Neural progenitor cell (in vitro differentiated cells): ENCODE measurements around the gene FHL3. TPM values are rescaled to one million over a fixed set of nuclear protein-coding genes. Genes with fewer than 3 reads are reported as not detected.

ENCODE experiments used
- DNase-seq: peaks from one replicate; pipeline ENCODE4 v3.0.0-alpha.2; 2016; ENCODE audit warnings: low spot score
- H2AFZ ChIP-seq: fragments of 200-600 bp; sonication (generic); replicated peaks from 2 replicates; pipeline ENCODE4 v1.6.1; 2016; ENCODE audit warnings: antibody characterized with exemption
- H3F3A ChIP-seq: fragments of 200-600 bp; sonication (generic); 2 replicates; pipeline ENCODE4 v1.6.1; 2016; ENCODE audit warnings: antibody characterized with exemption, low read depth
- H3K27ac ChIP-seq: fragments of 200-600 bp; sonication (generic); 2 replicates; pipeline ENCODE4 v1.5.1; 2016; ENCODE audit warnings: mild to moderate bottlenecking
- H3K27me3 ChIP-seq: fragments of 200-600 bp; sonication (generic); 2 replicates; pipeline ENCODE4 v1.6.1; 2016; ENCODE audit warnings: mild to moderate bottlenecking, moderate library complexity
- H3K36me3 ChIP-seq: fragments of 200-600 bp; sonication (generic); 2 replicates; pipeline ENCODE4 v1.5.1; 2016
- H3K4me1 ChIP-seq: fragments of 200-600 bp; sonication (generic); 2 replicates; pipeline ENCODE4 v1.6.1; 2016; ENCODE audit warnings: mixed run types
- H3K4me2 ChIP-seq: fragments of 200-600 bp; sonication (generic); 2 replicates; pipeline ENCODE4 v1.6.1; 2016
- H3K4me3 ChIP-seq: fragments of 200-600 bp; sonication (generic); 2 replicates; pipeline ENCODE4 v1.5.1; 2016
- H3K79me2 ChIP-seq: fragments of 200-600 bp; sonication (generic); 2 replicates; pipeline ENCODE4 v1.6.1; 2016; ENCODE audit warnings: low read depth
- H3K9ac ChIP-seq: fragments of 200-600 bp; sonication (generic); 2 replicates; pipeline ENCODE4 v1.6.1; 2016
- H3K9me3 ChIP-seq: fragments of 200-600 bp; sonication (generic); 2 replicates; pipeline ENCODE4 v1.5.1; 2016; ENCODE audit warnings: low read depth
- H4K20me1 ChIP-seq: fragments of 200-600 bp; sonication (generic); 2 replicates; pipeline ENCODE4 v1.6.1; 2016; ENCODE audit warnings: low read depth
- H3K27ac Mint-ChIP-seq: 3 replicates; pipeline ENCODE4 v1.8.0; 2021; ENCODE audit warnings: mixed read lengths
- H3K27me3 Mint-ChIP-seq: 2 replicates; pipeline ENCODE4 v1.8.0; 2022; ENCODE audit warnings: low read depth, mild to moderate bottlenecking, inconsistent platforms, moderate library complexity, mixed read lengths; ENCODE audit not compliant: insufficient read depth
- H3K36me3 Mint-ChIP-seq: 3 replicates; pipeline ENCODE4 v1.8.0; 2021; ENCODE audit warnings: mixed read lengths
- H3K4me1 Mint-ChIP-seq: 3 replicates; pipeline ENCODE4 v1.8.0; 2021; ENCODE audit warnings: mixed read lengths
- H3K4me3 Mint-ChIP-seq: 3 replicates; pipeline ENCODE4 v1.8.0; 2021; ENCODE audit warnings: mild to moderate bottlenecking, moderate library complexity, mixed read lengths
- H3K9me3 Mint-ChIP-seq: 3 replicates; pipeline ENCODE4 v1.8.0; 2020; ENCODE audit warnings: mixed read lengths
- EZH2 ChIP-seq: fragments of 200-600 bp; sonication (generic); IDR thresholded peaks from 2 replicates; pipeline ENCODE4 v1.6.1; 2017; ENCODE audit warnings: antibody characterized with exemption, mild to moderate bottlenecking, moderate library complexity
- EZH2phosphoT487 ChIP-seq: fragments of 200-600 bp; sonication (generic); IDR thresholded peaks from 2 replicates; pipeline ENCODE4 v1.6.1; 2017; ENCODE audit warnings: antibody characterized with exemption
- total RNA-seq: library from RNA; depleted of rRNA; stranded (reverse); fragments of >200 nt; gene quantifications from 2 replicates; pipeline ENCODE4 v1.2.3, GENCODE V29; 2015; ENCODE audit warnings: low replicate concordance
- TF ChIP-seq, protein P1 (sequence below): fragments of 200-600 bp; sonication (generic); IDR thresholded peaks from 2 replicates; pipeline ENCODE4 v1.5.1; 2017; ENCODE audit warnings: antibody characterized with exemption, mild to moderate bottlenecking

Gene FHL3
- total RNA-seq, 1 donor from 2014 or later = 8.1 TPM

GRCh38 chr1:37958690-37959089 lies 46.6 kb downstream of the FHL3 start:
- Mint-ChIP-seq H3K27ac (no peak overlapping the region), H3K4me1 (peaks cover 5% of the 10 kb centered on the region), H3K36me3 (peaks cover 26% of the 10 kb centered on the region), H3K4me3 (no peak overlapping the region), H3K27me3 (peaks cover 4% of the 10 kb centered on the region), H3K9me3 (no peaks in the 10 kb centered on the region)
- no peaks in the 10 kb centered on the region for H4K20me1 ChIP-seq
- peaks cover 8% of the 10 kb centered on the region for H3K4me1 ChIP-seq
- peaks cover 11% of the 10 kb centered on the region for H3F3A ChIP-seq
- no peak overlapping the region for H3K27ac ChIP-seq
- H3K4me3 ChIP-seq = no peak overlapping the region
- no peaks in the 10 kb centered on the region for H3K79me2 ChIP-seq
- H3K36me3 ChIP-seq = no peaks in the 10 kb centered on the region
- no peaks in the 10 kb centered on the region for H3K27me3 ChIP-seq
- no peaks in the 10 kb centered on the region for H3K9me3 ChIP-seq
- no peak overlapping the region for H2AFZ ChIP-seq
- no peak overlapping the region for H3K9ac ChIP-seq
- DNase-seq = no peak
- TF ChIP-seq EZH2phosphoT487 (no peak), EZH2 (no peak)
- TF ChIP-seq, protein P1, sequence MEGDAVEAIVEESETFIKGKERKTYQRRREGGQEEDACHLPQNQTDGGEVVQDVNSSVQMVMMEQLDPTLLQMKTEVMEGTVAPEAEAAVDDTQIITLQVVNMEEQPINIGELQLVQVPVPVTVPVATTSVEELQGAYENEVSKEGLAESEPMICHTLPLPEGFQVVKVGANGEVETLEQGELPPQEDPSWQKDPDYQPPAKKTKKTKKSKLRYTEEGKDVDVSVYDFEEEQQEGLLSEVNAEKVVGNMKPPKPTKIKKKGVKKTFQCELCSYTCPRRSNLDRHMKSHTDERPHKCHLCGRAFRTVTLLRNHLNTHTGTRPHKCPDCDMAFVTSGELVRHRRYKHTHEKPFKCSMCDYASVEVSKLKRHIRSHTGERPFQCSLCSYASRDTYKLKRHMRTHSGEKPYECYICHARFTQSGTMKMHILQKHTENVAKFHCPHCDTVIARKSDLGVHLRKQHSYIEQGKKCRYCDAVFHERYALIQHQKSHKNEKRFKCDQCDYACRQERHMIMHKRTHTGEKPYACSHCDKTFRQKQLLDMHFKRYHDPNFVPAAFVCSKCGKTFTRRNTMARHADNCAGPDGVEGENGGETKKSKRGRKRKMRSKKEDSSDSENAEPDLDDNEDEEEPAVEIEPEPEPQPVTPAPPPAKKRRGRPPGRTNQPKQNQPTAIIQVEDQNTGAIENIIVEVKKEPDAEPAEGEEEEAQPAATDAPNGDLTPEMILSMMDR = no peak
- H3K4me2 ChIP-seq = no peak overlapping the region

DNA sequence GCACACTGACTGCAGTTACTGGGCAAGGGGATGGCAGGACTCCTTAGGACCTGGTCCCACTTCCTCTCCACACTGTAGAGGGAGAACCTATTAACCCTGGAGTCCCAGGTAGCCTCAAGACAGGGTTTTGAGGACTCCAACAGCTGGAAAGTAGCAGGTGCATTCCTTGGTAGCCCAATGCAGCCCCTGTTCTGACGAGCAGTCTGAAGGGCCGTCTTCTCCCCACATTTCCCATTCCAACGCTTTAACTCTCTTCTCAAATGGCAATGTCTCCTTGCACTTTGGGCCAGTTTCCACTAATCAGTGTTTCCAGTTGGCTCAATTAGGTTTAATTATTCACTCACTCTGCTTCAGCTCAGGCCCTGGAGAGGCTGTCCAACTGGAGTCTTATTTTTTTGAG lies 49.6 kb downstream of the FHL3 start:
- Histone ChIP-seq H3K27me3 (no peaks in the 10 kb centered on the region), H3K4me2 (no peak overlapping the region), H3K9me3 (no peaks in the 10 kb centered on the region), H3K9ac (no peak overlapping the region), H3F3A (peaks cover 11% of the 10 kb centered on the region), H3K79me2 (no peaks in the 10 kb centered on the region), H3K36me3 (no peaks in the 10 kb centered on the region), H3K4me1 (peaks cover 8% of the 10 kb centered on the region), H3K4me3 (no peak overlapping the region), H3K27ac (no peak overlapping the region), H4K20me1 (no peaks in the 10 kb centered on the region), H2AFZ (no peak overlapping the region)
- Mint-ChIP-seq H3K4me1 (peaks cover 7% of the 10 kb centered on the region), H3K9me3 (no peaks in the 10 kb centered on the region), H3K4me3 (no peak overlapping the region), H3K36me3 (peaks cover 19% of the 10 kb centered on the region), H3K27me3 (peaks cover 6% of the 10 kb centered on the region), H3K27ac (peak overlapping the region; percentile 53)
- TF ChIP-seq, protein P1 = no peak
- no peak for TF ChIP-seq EZH2phosphoT487
- no peak for TF ChIP-seq EZH2
- no peak for DNase-seq

DNA sequence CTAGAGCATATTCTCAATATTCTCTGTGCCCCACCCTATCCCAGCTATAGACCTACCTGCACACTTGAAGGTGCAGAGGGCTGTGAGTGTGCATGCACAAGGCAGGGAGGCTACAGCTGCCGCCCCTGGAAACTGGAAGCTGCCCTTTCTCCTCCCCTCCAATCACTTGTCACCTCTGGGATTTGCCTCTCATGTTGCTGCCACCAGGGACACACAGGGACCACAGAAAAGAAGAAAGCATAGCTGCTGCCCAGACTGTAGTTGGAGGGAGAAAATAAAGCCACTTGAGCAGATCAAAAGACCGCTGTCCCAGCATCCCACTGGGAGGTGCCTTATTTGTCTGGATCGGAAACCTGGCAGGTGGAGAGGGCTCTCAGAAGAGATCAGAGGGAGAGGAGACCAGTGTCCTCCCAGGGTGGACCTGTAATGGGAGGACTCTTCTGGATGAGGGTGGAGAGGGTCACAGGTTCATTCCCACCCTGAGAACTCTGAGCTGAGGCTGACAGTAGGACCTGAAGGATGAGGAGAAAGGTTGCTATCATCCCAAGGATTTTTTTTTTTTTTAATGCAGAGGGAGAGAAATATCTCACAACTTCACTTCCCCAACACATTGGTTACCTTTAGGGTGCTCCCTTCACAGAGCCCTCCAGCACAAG lies 50.9 kb downstream of the FHL3 start:
- Histone ChIP-seq H3K4me1 (peaks cover 8% of the 10 kb centered on the region), H3K9ac (no peak overlapping the region), H3K79me2 (no peaks in the 10 kb centered on the region), H3K4me2 (no peak overlapping the region), H3K9me3 (no peaks in the 10 kb centered on the region), H3K4me3 (no peak overlapping the region), H3K27ac (no peak overlapping the region), H3K27me3 (no peaks in the 10 kb centered on the region), H3F3A (peaks cover 11% of the 10 kb centered on the region), H2AFZ (no peak overlapping the region), H4K20me1 (no peaks in the 10 kb centered on the region), H3K36me3 (no peaks in the 10 kb centered on the region)
- H3K27me3 Mint-ChIP-seq = peaks cover 6% of the 10 kb centered on the region
- peaks cover 7% of the 10 kb centered on the region for H3K4me1 Mint-ChIP-seq
- DNase-seq = peak; percentile 57
- H3K9me3 Mint-ChIP-seq = no peaks in the 10 kb centered on the region
- no peak overlapping the region for H3K4me3 Mint-ChIP-seq
- peaks cover 13% of the 10 kb centered on the region for H3K36me3 Mint-ChIP-seq
- H3K27ac Mint-ChIP-seq = no peak overlapping the region
- TF ChIP-seq, protein P1 = peak; percentile 28
- TF ChIP-seq EZH2phosphoT487 = no peak
